ENCODE measurements around the gene SULT4A1. TPM values are rescaled to one million over a fixed set of nuclear protein-coding genes. Genes with fewer than 3 reads are reported as not detected.

SULT4A1 gene
- total and polyA plus RNA-seq, 4 donors: 0.08 to 0.37 TPM; not detected in 2

DNA sequence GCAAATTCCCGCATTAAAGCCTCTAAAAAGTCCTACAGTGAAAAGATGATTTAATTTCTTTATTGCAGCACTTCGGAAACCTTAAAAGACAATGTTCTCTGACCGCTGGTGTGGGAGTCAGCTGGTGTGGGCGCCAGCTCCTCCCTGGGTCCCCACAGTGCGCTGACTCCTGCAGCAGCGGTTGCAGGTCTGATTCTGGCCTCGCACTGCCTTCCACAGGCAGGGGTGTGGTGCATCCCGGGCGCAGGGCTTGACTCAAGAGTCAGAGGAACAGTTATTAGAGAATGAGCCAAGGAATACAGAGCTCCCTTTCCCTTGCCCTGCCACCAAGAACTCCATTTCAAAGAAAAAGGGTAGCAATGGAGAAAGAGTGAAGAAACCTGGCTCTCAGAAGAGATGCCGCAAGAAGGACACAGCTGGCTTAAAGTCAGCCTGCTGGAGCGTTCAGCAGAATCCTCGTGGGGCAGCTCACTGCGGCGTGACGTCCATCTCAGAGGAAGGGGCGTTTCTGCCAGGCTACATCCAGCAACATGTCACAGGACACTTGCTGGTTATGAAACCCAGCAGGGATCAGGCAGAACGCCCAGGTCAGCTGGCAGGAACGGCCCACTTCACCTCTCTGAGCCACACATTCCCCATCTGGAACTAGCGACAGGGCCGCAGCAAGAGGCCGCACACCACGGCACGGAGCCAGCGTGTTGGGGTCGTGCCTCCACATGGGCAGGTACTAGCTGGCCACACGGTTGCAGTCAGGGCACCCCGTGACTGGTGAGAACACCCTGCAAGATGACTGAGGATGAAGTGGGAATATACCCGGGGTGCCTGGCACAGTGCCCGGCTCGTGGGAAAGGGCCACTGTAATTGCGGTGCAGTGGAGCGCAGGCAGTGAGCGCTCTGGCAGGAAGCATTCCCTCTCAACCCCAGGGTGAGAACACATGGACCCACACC, 32.1 kb downstream of the SULT4A1 start:
- DNase-seq (ENCODE audit: low spot score): no peak
- TF ChIP-seq RXRA (IDR thresholded peaks at IDR 0.05) (peak in 1 of 2 donors; percentile 49), HNF4A (conservative IDR thresholded peaks at IDR 0.05) (peak in 1 of 2 donors; percentile 48), SP1 (IDR thresholded peaks at IDR 0.05) (no peak)
- peak overlapping the region; percentile 1 to 33 for H3K27ac ChIP-seq (ENCODE audit: low read depth in 1 of 2, low read length in 2 of 2)
- H3K36me3 ChIP-seq (ENCODE audit: control insufficient read depth in 4 of 4, insufficient read depth in 3 of 4, low read depth in 1 of 4, low read length in 3 of 4): no peaks in the 10 kb centered on the region
- H3K9ac ChIP-seq (ENCODE audit: low read depth in 1 of 2, low read length in 2 of 2): no peak overlapping the region
- H3K4me1 ChIP-seq (ENCODE audit: control insufficient read depth in 4 of 4, insufficient read depth in 4 of 4, low read length in 3 of 4): peaks cover 0 to 8% (median 3%) of the 10 kb centered on the region in 4 donors
- H3K4me3 ChIP-seq (ENCODE audit: low read depth in 1 of 3, low read length in 3 of 3): no peak overlapping the region
- WGBS: 61% methylated on average over 33 of the region's 33 CpGs
- no peaks in the 10 kb centered on the region for H3K9me3 ChIP-seq (ENCODE audit: control insufficient read depth in 4 of 4, low read length in 3 of 4)
- no peaks in the 10 kb centered on the region for H3K27me3 ChIP-seq (ENCODE audit: control insufficient read depth in 4 of 4, insufficient read depth in 4 of 4, low read length in 3 of 4)

DNA sequence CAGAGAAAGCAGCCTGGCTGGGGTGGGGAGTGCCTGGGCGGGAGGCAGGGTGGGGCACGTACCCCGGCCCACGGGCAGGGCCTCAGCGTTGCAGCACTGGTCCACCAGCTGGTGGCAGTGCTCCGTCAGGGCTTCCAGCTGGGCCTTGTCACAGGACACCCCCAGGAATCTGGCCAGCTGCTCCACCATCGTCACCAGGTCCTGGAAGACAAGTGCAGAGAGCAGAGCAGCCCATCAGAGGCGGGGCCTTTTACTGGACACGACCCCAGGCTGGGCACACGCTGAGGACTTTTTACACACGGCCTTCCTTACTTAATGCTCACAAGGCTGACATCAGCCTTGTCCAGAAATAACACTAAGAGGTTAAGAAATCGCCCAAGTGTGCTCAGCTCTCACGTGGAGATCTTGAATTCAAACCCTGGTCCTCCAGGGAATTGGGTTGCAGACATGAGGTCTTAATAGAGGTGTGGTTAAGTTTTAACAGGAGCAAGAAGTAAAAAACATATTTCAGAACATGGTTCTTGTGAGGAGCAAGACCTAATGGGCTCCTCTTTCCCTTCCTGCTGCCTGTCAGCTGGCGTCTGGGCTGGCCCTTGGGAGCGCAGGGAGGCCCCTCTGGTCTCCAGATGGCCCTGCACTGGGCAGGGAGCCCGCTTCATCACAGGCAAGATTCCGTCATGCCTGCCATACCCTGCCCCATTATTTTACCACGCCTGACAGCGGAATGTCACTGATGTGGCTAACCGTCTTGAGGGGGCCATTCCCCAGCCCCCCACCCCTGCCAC, 33.1 kb downstream of the SULT4A1 start:
- no peak for TF ChIP-seq TAF1 (conservative IDR thresholded peaks at IDR 0.05)
- no peak for TF ChIP-seq SP1 (IDR thresholded peaks at IDR 0.05)
- TF ChIP-seq GABPA (IDR thresholded peaks at IDR 0.05 in 1 of 2, conservative IDR thresholded peaks at IDR 0.05 in 1 of 2): no peak
- no peak for TF ChIP-seq HNF4A (conservative IDR thresholded peaks at IDR 0.05)
- TF ChIP-seq, protein P1, sequence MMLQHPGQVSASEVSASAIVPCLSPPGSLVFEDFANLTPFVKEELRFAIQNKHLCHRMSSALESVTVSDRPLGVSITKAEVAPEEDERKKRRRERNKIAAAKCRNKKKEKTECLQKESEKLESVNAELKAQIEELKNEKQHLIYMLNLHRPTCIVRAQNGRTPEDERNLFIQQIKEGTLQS (IDR thresholded peaks at IDR 0.05): no peak
- TF ChIP-seq ZBTB33 (IDR thresholded peaks at IDR 0.05): no peak
- no peak for TF ChIP-seq FOXA1 (IDR thresholded peaks at IDR 0.05)
- no peak for TF ChIP-seq NR2F2 (IDR thresholded peaks at IDR 0.05)
- no peak for TF ChIP-seq CTCF (IDR thresholded peaks at IDR 0.05; ENCODE audit: low read depth, low read length, missing input control)
- no peak for TF ChIP-seq EGR1 (IDR thresholded peaks at IDR 0.05; ENCODE audit: low read depth in 2 of 2)
- no peak for TF ChIP-seq RXRA (IDR thresholded peaks at IDR 0.05)
- no peak for TF ChIP-seq JUND (IDR thresholded peaks at IDR 0.05)
- TF ChIP-seq FOXA2 (IDR thresholded peaks at IDR 0.05): no peak
- 67% methylated on average over 20 of the region's 20 CpGs for WGBS
- peaks cover under 1 to 13% (median 6%) of the 10 kb centered on the region in 4 donors for H3K4me1 ChIP-seq (ENCODE audit: control insufficient read depth in 4 of 4, insufficient read depth in 4 of 4, low read length in 3 of 4)
- no peak overlapping the region for H3K9ac ChIP-seq (ENCODE audit: low read depth in 1 of 2, low read length in 2 of 2)
- H3K4me3 ChIP-seq (ENCODE audit: low read depth in 1 of 3, low read length in 3 of 3): no peak overlapping the region
- no peak overlapping the region for H3K27ac ChIP-seq (ENCODE audit: low read depth in 1 of 2, low read length in 2 of 2)
- H3K36me3 ChIP-seq (ENCODE audit: control insufficient read depth in 4 of 4, insufficient read depth in 3 of 4, low read depth in 1 of 4, low read length in 3 of 4): no peaks in the 10 kb centered on the region
- DNase-seq (ENCODE audit: low spot score): no peak
- H3K9me3 ChIP-seq (ENCODE audit: control insufficient read depth in 4 of 4, low read length in 3 of 4): no peaks in the 10 kb centered on the region
- H3K27me3 ChIP-seq (ENCODE audit: control insufficient read depth in 4 of 4, insufficient read depth in 4 of 4, low read length in 3 of 4): no peaks in the 10 kb centered on the region

Measured in liver (tissue), 9 donors.